SIG-M5 treated with dmso at 0.1 percent for 504 hours (cell line): ENCODE results near the gene ZNF649.
"Not testable (repeated sequence)": the region's sequence is repeated elsewhere in the genome, so short reads cannot be mapped to it uniquely, and the experiment has no call there.

Source experiments
- DNase-seq: peaks from one replicate; lab custom pipeline; 2025; ENCODE audit not compliant: unreplicated experiment; lab: John Stamatoyannopoulos, UW

ZNF649 gene

GRCh38 chr19:51904331-51905165 lies at the start of gene ZNF649:
ZNF649 (minus strand) TSS chr19:51905017; CDS start chr19:51900107, 4,910 bp downstream.
- no peak for DNase-seq

- no peak for DNase-seq
Measured at GRCh38 chr19:51948975-51949374, 44.2 kb upstream of the ZNF649 start.

DNA sequence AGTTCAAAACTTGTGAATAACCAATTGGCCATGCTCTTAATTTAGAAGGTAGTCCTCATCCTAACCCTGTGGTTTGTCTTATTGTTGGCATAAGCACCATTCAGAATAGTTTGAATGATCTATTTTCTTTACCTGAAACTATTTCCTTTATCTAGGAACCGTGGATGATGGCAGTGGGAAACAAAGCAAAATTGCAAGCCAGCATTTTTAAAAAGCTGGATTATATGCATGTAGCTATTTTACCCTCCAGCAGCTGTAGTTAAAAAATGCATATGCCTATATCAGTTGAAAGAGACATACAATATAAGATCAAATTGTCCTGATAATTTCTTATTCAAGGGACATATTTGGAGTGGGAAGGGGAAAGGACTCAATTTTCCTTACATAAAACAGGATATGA lies 41.8 kb upstream of the ZNF649 start:
- no peak for DNase-seq

DNA sequence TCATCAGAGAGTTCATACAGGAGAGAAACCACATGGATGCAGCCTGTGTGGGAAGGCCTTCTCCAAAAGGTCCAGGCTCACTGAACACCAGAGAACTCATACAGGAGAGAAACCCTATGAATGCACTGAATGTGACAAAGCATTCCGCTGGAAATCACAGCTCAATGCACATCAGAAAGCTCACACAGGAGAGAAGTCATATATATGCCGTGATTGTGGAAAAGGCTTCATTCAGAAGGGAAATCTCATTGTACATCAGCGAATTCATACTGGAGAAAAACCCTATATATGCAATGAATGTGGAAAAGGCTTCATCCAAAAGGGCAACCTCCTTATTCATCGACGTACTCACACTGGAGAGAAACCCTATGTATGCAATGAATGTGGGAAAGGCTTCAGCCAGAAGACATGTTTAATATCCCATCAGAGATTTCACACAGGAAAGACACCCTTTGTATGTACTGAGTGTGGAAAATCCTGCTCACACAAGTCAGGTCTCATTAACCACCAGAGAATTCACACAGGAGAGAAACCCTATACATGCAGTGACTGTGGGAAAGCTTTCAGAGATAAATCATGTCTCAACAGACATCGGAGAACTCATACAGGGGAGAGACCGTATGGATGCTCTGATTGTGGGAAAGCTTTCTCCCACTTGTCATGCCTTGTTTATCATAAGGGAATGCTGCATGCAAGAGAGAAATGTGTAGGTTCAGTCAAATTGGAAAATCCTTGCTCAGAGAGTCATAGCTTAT lies 40.2 kb upstream of the ZNF649 start:
- no peak for DNase-seq

GRCh38 chr19:51938936-51939335 lies 34.1 kb upstream of the ZNF649 start:
- DNase-seq = no peak

GRCh38 chr19:51931921-51932320 lies 27.1 kb upstream of the ZNF649 start:
- no peak for DNase-seq

GRCh38 chr19:51927859-51928258 lies 23.0 kb upstream of the ZNF649 start:
- no peak for DNase-seq

DNA sequence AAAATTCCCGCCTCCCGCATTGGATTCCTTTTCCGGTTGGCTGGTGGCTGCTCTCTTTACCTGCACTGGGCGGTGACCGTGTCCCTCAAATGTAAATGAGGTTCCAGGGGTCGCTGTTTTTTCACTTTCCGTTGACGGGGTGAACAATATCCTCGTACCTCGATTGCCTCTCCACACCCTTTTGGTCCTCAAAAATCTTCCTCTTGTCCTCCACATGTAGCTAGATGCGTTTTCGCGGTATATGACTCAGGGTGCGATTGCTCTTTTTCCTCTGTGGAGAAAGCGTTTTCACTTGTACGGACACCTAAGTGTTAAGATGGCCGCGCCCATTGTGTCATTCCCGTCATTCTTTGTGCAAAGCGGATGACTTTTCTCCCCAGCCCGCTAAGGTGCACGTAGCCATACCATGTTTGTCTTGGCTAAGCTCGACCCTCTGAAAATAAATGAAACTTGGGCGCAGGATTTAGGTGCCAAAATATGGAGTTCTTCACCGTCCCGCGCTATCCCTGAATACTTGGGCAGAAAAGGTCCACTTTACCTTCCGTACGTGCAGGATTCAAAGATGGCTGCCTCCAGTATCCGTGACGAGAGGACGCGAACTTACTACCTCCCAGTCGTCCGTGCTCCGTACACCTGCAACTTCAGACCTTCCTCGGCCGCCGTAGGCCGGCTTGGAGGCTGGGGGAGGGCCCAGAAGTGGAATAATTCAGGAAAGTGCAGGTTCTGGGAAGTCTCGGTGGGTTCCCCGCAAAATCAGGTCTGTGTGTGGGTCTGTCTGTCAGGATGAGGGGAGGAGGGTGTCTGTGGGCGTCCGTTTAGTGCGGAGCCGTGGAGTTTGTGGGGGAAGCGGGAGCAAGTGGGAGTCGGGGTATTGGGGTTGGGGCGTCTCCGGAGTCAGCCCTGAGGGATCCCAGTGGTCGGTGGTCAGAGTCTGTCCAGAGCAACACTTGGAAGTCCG lies 22.2 kb upstream of the ZNF649 start, which contains the start of gene ZNF613:
ZNF613 (plus strand) TSS at position 689 of the 958 bp plus-strand sequence. CDS start 8,749 bp downstream, outside the sequence.
- DNase-seq = peak; percentile 27

DNA sequence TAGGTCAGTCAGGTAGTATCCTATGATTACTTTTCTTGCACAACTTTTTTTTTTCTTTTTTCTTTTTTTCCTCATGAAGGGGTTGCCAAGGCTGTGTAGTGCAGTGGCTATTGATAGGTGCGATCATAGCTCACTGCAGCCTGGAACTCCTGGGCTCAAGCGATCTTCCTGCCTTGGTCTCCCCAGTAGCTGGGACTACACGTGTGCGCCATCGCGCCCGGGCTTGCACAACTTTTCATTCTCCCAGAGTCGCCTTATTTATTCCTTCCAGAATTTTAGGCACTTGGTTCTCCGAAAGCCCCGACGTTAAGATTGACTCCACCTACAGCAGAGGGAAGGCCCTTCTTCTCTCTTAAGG lies 21.6 kb upstream of the ZNF649 start:
- DNase-seq = no peak

GRCh38 chr19:51921949-51922348 lies 17.1 kb upstream of the ZNF649 start:
- no peak for DNase-seq

GRCh38 chr19:51919606-51920005 lies 14.8 kb upstream of the ZNF649 start:
- no peak for DNase-seq

- no peak for DNase-seq
Measured at GRCh38 chr19:51916167-51916566, 11.3 kb upstream of the ZNF649 start.

GRCh38 chr19:51915324-51915867 lies 10.6 kb upstream of the ZNF649 start:
- no peak for DNase-seq

- not testable (repeated sequence) for DNase-seq
Measured at GRCh38 chr19:51907981-51908380, 3.2 kb upstream of the ZNF649 start.

- not testable (repeated sequence) for DNase-seq
Measured at GRCh38 chr19:51906108-51906507, 1.3 kb upstream of the ZNF649 start.

DNA sequence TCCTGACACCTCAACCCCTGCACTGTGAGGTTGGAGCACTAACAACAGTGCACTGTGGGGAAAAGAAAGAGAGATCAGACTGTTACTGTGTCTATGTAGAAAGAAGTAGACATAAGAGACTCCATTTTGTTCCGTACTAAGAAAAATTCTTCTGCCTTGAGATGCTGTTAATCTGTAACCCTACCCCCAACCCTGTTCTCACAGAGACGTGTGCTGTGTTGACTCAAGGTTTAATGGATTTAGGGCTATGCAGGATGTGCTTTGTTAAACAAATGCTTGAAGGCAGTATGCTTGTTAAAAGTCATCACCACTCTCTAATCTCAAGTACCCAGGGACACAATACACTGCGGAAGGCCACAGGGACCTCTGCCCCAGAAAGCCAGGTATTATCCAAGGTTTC lies 822 bp upstream of the ZNF649 start:
- not testable (repeated sequence) for DNase-seq

DNA sequence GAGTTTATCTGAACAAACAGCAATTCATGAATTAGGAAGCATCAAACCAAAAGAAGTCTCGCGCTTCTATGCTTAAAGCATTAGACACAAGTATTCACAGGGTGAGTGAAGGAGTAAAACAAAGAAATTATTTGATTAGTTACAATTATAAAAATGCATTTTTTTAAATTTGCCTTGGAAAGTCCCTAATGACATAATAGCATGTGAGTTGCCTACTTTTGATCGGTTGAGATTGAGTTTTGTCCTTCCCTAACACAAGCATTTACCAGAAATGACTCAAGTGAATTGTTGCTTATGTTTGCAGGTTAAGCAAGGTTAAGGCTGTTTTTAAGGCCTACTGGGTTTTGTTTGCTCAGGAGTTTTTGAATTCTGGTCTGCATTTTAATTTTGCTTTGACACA lies 389 bp upstream of the ZNF649 start:
- no peak for DNase-seq

DNA sequence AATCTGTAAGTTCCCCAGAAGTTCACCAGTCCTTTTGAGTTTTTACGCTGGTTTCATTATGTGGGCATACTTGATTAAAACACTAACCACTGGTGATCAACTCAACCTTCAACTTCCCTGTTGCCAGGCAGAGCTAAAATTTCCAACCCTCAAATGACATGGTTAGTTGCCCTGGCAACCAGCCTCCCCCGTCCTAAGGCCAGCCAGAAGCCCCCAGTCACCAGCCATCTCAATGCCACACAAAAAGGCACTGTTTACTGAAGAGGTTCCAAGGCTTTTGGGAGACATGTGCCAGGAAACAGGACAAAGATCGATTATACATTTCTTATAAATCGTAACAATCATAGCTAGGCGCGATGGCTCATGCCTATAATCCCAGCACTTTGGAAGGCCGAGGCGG lies 1.6 kb downstream of the ZNF649 start:
- DNase-seq = no peak

DNA sequence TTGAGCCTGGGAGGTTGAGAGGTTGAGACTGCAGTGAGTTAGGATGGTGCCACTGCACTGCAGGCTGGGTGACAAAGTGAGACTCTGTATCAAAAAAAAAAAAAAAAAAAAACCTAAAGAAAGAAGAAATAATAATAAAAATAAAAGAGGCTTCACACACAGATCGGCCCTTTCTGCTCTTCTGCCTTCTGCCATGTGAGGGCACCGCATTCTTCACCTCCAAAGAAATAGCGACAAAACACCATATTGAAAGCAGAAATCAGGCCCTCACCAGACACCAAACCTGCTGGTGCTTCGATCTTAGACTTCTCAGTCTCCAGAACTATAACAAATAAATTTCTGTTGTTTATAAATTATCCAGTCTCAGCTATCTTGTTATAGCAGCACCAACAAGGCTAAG lies 3.0 kb downstream of the ZNF649 start:
- DNase-seq = no peak

- DNase-seq = no peak
Measured at GRCh38 chr19:51891193-51891747, 13.5 kb downstream of the ZNF649 start.
